GM10248 (cell line): ENCODE data around the gene DOK5.

Experiments
- CTCF ChIA-PET: fragments of 300-600 bp; sonication (Branson Sonifier 250); formaldehyde crosslinking; extraction: SDS; loops from one replicate; lab custom pipeline; 2021; ENCODE audit warnings: antibody characterized with exemption; lab: Yijun Ruan, JAX
- POLR2A ChIA-PET: fragments of 350-650 bp; sonication (Branson Sonifier 250); formaldehyde crosslinking; extraction: SDS; loops from one replicate; lab custom pipeline; 2020; ENCODE audit warnings: antibody characterized with exemption; lab: Yijun Ruan, JAX
- DNase-seq: peaks from one replicate; pipeline ENCODE4 v3.0.0; 2012; ENCODE audit errors: extremely low spot score
- CTCF ChIP-seq: IDR thresholded peaks from 2 replicates; pipeline ENCODE4 v1.5.1; 2012; ENCODE audit warnings: mild to moderate bottlenecking, low read depth; ENCODE audit errors: extremely low read depth, missing control alignments, control extremely low read depth

DOK5 gene

GRCh38 chr20:54514028-54514607 lies 38.7 kb downstream of the DOK5 start:
- ChIA-PET CTCF (no interaction called here), POLR2A (no interaction called here)
- no peak for DNase-seq
- no peak for TF ChIP-seq CTCF

- POLR2A ChIA-PET, result no interaction called here
- no peak for TF ChIP-seq CTCF
- CTCF ChIA-PET, result interaction anchor here (1.3 to 1.4 kb wide), 2 partner anchors 11 to 20 kb away, joined by 3 read pairs; no protein-coding TSS in a partner anchor
- DNase-seq, result no peak
Measured at GRCh38 chr20:54515793-54516628, 40.6 kb downstream of the DOK5 start.

- POLR2A ChIA-PET, result no interaction called here
- no peak for TF ChIP-seq CTCF
- CTCF ChIA-PET, result interaction anchor here (1.3 to 1.4 kb wide), 2 partner anchors 9 to 21 kb away, joined by 3 read pairs; no protein-coding TSS in a partner anchor
- DNase-seq, result no peak
Measured at GRCh38 chr20:54517241-54517975, 42.0 kb downstream of the DOK5 start.

- CTCF ChIA-PET, result interaction anchor here (0.6 to 1.9 kb wide), 3 partner anchors 15 to 27 kb away, joined by 3 to 4 read pairs (median 3); no protein-coding TSS in a partner anchor
- DNase-seq, result no peak
- TF ChIP-seq CTCF, result no peak
- POLR2A ChIA-PET, result no interaction called here
Measured at GRCh38 chr20:54524849-54525248, 49.5 kb downstream of the DOK5 start.

- ChIA-PET CTCF (interaction anchor here (1.2 to 1.9 kb wide), 3 partner anchors 9 to 17 kb away, joined by 3 to 4 read pairs (median 4); no protein-coding TSS in a partner anchor), POLR2A (interaction anchor here (0.6 kb wide), 1 partner anchor 11 kb away, joined by 3 read pairs; no protein-coding TSS in a partner anchor)
- no peak for TF ChIP-seq CTCF
- no peak for DNase-seq
Measured at GRCh38 chr20:54525916-54526590, 50.7 kb downstream of the DOK5 start.

- CTCF ChIA-PET, result interaction anchor here (1.1 to 1.4 kb wide), 3 partner anchors 10 to 121 kb away, joined by 3 to 4 read pairs (median 3); no protein-coding TSS in a partner anchor
- no peak for TF ChIP-seq CTCF
- DNase-seq, result no peak
Measured at GRCh38 chr20:54526801-54527200, 51.4 kb downstream of the DOK5 start.

More at GRCh38 chr20:54526801-54527200, 51.4 kb downstream of the DOK5 start:
- POLR2A ChIA-PET, result no interaction called here
